GM23248 (cell line): ENCODE measurements around the gene LATS2. TPM values are rescaled to one million over a fixed set of nuclear protein-coding genes. Genes with fewer than 3 reads are reported as not detected.
"Not testable (repeated sequence)": the region's sequence is repeated elsewhere in the genome, so short reads cannot be mapped to it uniquely, and the experiment has no call there.

Experiments used
- DNase-seq: peaks from one replicate; pipeline ENCODE4 v3.0.0-alpha.2; 2015
- H2AFZ ChIP-seq: fragments of 200-600 bp; sonication (generic); 2 replicates; pipeline ENCODE4 v1.6.1; 2016; ENCODE audit warnings: antibody characterized with exemption
- H3F3A ChIP-seq: fragments of 200-600 bp; sonication (generic); 2 replicates; pipeline ENCODE4 v1.6.1; 2016; ENCODE audit warnings: mild to moderate bottlenecking, antibody characterized with exemption, mixed run types; ENCODE audit not compliant: insufficient read depth
- H3K27ac ChIP-seq: fragments of 200-600 bp; sonication (generic); 2 replicates; pipeline ENCODE4 v1.5.1; 2016; ENCODE audit warnings: mild to moderate bottlenecking
- H3K27me3 ChIP-seq: fragments of 200-600 bp; sonication (generic); replicated peaks from 2 replicates; pipeline ENCODE4 v1.6.1; 2016; ENCODE audit warnings: mild to moderate bottlenecking; ENCODE audit not compliant: insufficient read depth
- H3K36me3 ChIP-seq: fragments of 200-600 bp; sonication (generic); 2 replicates; pipeline ENCODE4 v1.6.1; 2016; ENCODE audit warnings: low read depth, mild to moderate bottlenecking
- H3K4me1 ChIP-seq: fragments of 200-600 bp; sonication (generic); 2 replicates; pipeline ENCODE4 v1.6.1; 2016; ENCODE audit warnings: mild to moderate bottlenecking; ENCODE audit not compliant: insufficient read depth
- H3K4me2 ChIP-seq: fragments of 200-600 bp; sonication (generic); one replicate; pipeline ENCODE4 v1.6.1; 2016; ENCODE audit warnings: mild to moderate bottlenecking; ENCODE audit not compliant: unreplicated experiment
- H3K4me3 ChIP-seq: fragments of 200-600 bp; sonication (generic); 2 replicates; pipeline ENCODE4 v1.5.1; 2016; ENCODE audit warnings: mild to moderate bottlenecking
- H3K79me2 ChIP-seq: fragments of 200-600 bp; sonication (generic); 2 replicates; pipeline ENCODE4 v1.6.1; 2016; ENCODE audit warnings: mild to moderate bottlenecking; ENCODE audit not compliant: insufficient read depth
- H3K9ac ChIP-seq: fragments of 200-600 bp; sonication (generic); 2 replicates; pipeline ENCODE4 v1.6.1; 2016; ENCODE audit warnings: mild to moderate bottlenecking
- H3K9me2 ChIP-seq: fragments of 200-600 bp; sonication (generic); 2 replicates; pipeline ENCODE4 v1.6.1; 2016; ENCODE audit warnings: mixed run types, mild to moderate bottlenecking, moderate library complexity; ENCODE audit not compliant: insufficient read depth
- H3K9me3 ChIP-seq: fragments of 200-600 bp; sonication (generic); one replicate; pipeline ENCODE4 v1.6.1; 2017; ENCODE audit warnings: low read depth
- H4K20me1 ChIP-seq: fragments of 200-600 bp; sonication (generic); 2 replicates; pipeline ENCODE4 v1.6.0; 2016; ENCODE audit not compliant: insufficient read depth
- EZH2 ChIP-seq: fragments of 200-600 bp; sonication (generic); IDR thresholded peaks from 2 replicates; pipeline ENCODE4 v1.6.1; 2018; ENCODE audit warnings: antibody characterized with exemption, mild to moderate bottlenecking; ENCODE audit not compliant: insufficient read depth, poor library complexity, severe bottlenecking
- EZH2phosphoT487 ChIP-seq: fragments of 200-600 bp; sonication (generic); IDR thresholded peaks from 2 replicates; pipeline ENCODE4 v1.6.1; 2018; ENCODE audit warnings: antibody characterized with exemption, moderate library complexity, mild to moderate bottlenecking, low read depth; ENCODE audit not compliant: insufficient read depth
- WGBS, 2 experiments: methylation state at CpG; one replicate each; pipeline ENCODE4 v1.1.6; 2015 to 2017; ENCODE audit warnings: low lambda C conversion rate in 2 of 2, low coverage in 1 of 2; ENCODE audit errors: missing lambda C conversion rate in 2 of 2; 5-methylcytosine and 5-hydroxymethylcytosine counted together
- in situ Hi-C: fragments of 300-500 bp; cut with MboI; formaldehyde crosslinking; loops from 2 replicates; pipeline ENCODE4 v1.15.0; 2020
- polyA plus RNA-seq: library from polyadenylated mRNA; unstranded; fragments of >200 nt; fragmentation: Nextera tagmentation; extraction: Ambion mirVana; gene quantifications from 2 replicates; pipeline ENCODE4 v1.2.1, GENCODE V29; 2016
- total RNA-seq: library from RNA; depleted of rRNA; stranded (reverse); fragments of >200 nt; shearing (Covaris generic); gene quantifications from 2 replicates; pipeline ENCODE4 v1.2.3, GENCODE V29; 2014

Gene LATS2
- total and polyA plus RNA-seq, 2 experiments from 2014 or later: 11.8 to 23.0 TPM

- in situ Hi-C loops: no loop called here
- Histone ChIP-seq H3K9ac (peak overlapping the region; percentile 61), H3K27ac (peak overlapping the region; percentile 79), H3K4me2 (peak overlapping the region; percentile 55), H3K27me3 (no peaks in the 10 kb centered on the region), H3K4me1 (peaks cover 55% of the 10 kb centered on the region), H3K9me2 (no peaks in the 10 kb centered on the region), H3K9me3 (no peaks in the 10 kb centered on the region), H3F3A (peaks cover 50% of the 10 kb centered on the region), H4K20me1 (peaks cover 56% of the 10 kb centered on the region), H3K79me2 (peaks cover 100% of the 10 kb centered on the region), H3K36me3 (peaks cover 12% of the 10 kb centered on the region; the same call in 1 of the 2 replicates), H2AFZ (no peak overlapping the region), H3K4me3 (peak overlapping the region; percentile 50)
- TF ChIP-seq EZH2phosphoT487: no peak
- no peak for TF ChIP-seq EZH2
- no peak for DNase-seq
- WGBS, 2 experiments: 78 to 80% methylated on average over 8 of the region's 8 CpGs
Observed at GRCh38 chr13:21054313-21054712, 7.1 kb downstream of the LATS2 start.

GRCh38 chr13:21053231-21053630, 8.2 kb downstream of the LATS2 start:
- H2AFZ ChIP-seq: no peak overlapping the region
- WGBS, 2 experiments: 81 to 82% methylated on average over 5 of the region's 5 CpGs
- no peaks in the 10 kb centered on the region for H3K27me3 ChIP-seq
- peaks cover 56% of the 10 kb centered on the region for H4K20me1 ChIP-seq
- TF ChIP-seq EZH2phosphoT487: no peak
- no peak for TF ChIP-seq EZH2
- peaks cover 7% of the 10 kb centered on the region; the same call in 1 of the 2 replicates for H3K36me3 ChIP-seq
- H3K4me1 ChIP-seq: peaks cover 46% of the 10 kb centered on the region
- no peak overlapping the region for H3K4me3 ChIP-seq
- H3K9me2 ChIP-seq: no peaks in the 10 kb centered on the region
- in situ Hi-C loops: no loop called here
- no peak overlapping the region for H3K27ac ChIP-seq
- H3K79me2 ChIP-seq: peaks cover 100% of the 10 kb centered on the region
- no peaks in the 10 kb centered on the region for H3K9me3 ChIP-seq
- H3K9ac ChIP-seq: no peak overlapping the region
- no peak overlapping the region for H3K4me2 ChIP-seq
- no peak for DNase-seq
- H3F3A ChIP-seq: peaks cover 40% of the 10 kb centered on the region

- TF ChIP-seq EZH2 (no peak), EZH2phosphoT487 (no peak)
- Histone ChIP-seq H3K36me3 (peaks cover 13% of the 10 kb centered on the region; the same call in 1 of the 2 replicates), H3F3A (peaks cover 32% of the 10 kb centered on the region), H3K9ac (no peak overlapping the region), H3K4me2 (no peak overlapping the region), H3K9me3 (no peaks in the 10 kb centered on the region), H3K27ac (no peak overlapping the region), H3K4me3 (no peak overlapping the region), H4K20me1 (peaks cover 60% of the 10 kb centered on the region), H3K4me1 (peaks cover 34% of the 10 kb centered on the region), H3K27me3 (no peaks in the 10 kb centered on the region), H3K79me2 (peaks cover 100% of the 10 kb centered on the region), H2AFZ (no peak overlapping the region), H3K9me2 (no peaks in the 10 kb centered on the region)
- in situ Hi-C loops: no loop called here
- 84 to 88% methylated on average over 3 of the region's 3 CpGs for WGBS, 2 experiments
- DNase-seq: no peak
Observed at GRCh38 chr13:21051675-21052074, 9.7 kb downstream of the LATS2 start.

- no peak overlapping the region for H3K4me3 ChIP-seq
- DNase-seq: peak; percentile 48
- H3K9ac ChIP-seq: no peak overlapping the region
- in situ Hi-C loops: no loop called here
- H3K27ac ChIP-seq: 0 out of 2 replicates have a peak overlapping the region, but pooled peaks have one; percentile 15
- peaks cover 20% of the 10 kb centered on the region for H3F3A ChIP-seq
- H3K9me2 ChIP-seq: no peaks in the 10 kb centered on the region
- H3K4me2 ChIP-seq: no peak overlapping the region
- no peaks in the 10 kb centered on the region for H3K27me3 ChIP-seq
- peaks cover 100% of the 10 kb centered on the region for H3K79me2 ChIP-seq
- peaks cover 61% of the 10 kb centered on the region for H4K20me1 ChIP-seq
- H3K4me1 ChIP-seq: peaks cover 23% of the 10 kb centered on the region
- no peak overlapping the region for H2AFZ ChIP-seq
- H3K36me3 ChIP-seq: peaks cover 17% of the 10 kb centered on the region; the same call in 1 of the 2 replicates
- WGBS, 2 experiments: 93 to 95% methylated on average over 16 of the region's 16 CpGs
- no peaks in the 10 kb centered on the region for H3K9me3 ChIP-seq
- no peak for TF ChIP-seq EZH2
- no peak for TF ChIP-seq EZH2phosphoT487
Observed at GRCh38 chr13:21050288-21051197, 10.8 kb downstream of the LATS2 start.

- H3K9me2 ChIP-seq, H3K9ac ChIP-seq, H3K9me3 ChIP-seq, H2AFZ ChIP-seq, H3K4me3 ChIP-seq, H3K4me2 ChIP-seq, DNase-seq, H3K27ac ChIP-seq, H3K27me3 ChIP-seq, in situ Hi-C loops: not testable (repeated sequence)
- Histone ChIP-seq H3K36me3 (peaks cover 24% of the 10 kb centered on the region; the same call in 1 of the 2 replicates), H4K20me1 (peaks cover 61% of the 10 kb centered on the region), H3K4me1 (peaks cover 15% of the 10 kb centered on the region), H3K79me2 (peaks cover 100% of the 10 kb centered on the region), H3F3A (peaks cover 17% of the 10 kb centered on the region)
- WGBS, 2 experiments: 92 to 94% methylated on average over 6 of the region's 6 CpGs
Observed at GRCh38 chr13:21049731-21050130, 11.7 kb downstream of the LATS2 start.
